ENCODE results near the gene PKDREJ. TPM values are rescaled to one million over a fixed set of nuclear protein-coding genes. Genes with fewer than 3 reads are reported as not detected.

The PKDREJ gene
- total RNA-seq, 1 experiment from 2014 or later: not detected

DNA sequence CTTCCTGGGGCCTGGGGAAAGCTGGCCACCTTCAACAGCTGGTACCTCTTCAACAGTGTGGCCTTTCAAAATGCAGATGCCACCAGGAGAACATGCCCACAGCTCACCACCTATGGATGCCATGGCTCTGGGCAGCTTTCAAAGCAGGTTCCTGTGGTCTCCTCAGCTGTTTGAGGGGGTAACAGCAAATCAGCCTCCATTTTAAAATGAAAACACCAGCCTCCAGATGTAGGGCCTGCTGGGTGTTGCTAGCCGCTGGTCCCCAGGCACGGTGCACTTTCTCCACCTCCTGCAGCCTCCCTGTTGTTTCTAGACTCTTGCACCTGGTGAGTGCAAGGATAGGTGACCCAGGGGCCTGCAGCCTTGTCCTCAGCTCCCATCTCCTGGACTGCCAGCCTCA, 23.1 kb downstream of the PKDREJ start:
- DNase-seq (ENCODE audit: low read depth, low spot score) (no peak), ATAC-seq (no peak)
- Histone ChIP-seq H3K4me1 (ENCODE audit: control insufficient read depth, insufficient read depth, low read length) (no peaks in the 10 kb centered on the region), H3K27ac (ENCODE audit: low read length) (no peak overlapping the region), H3K36me3 (ENCODE audit: control insufficient read depth, insufficient read depth, low read length) (no peaks in the 10 kb centered on the region), H3K27me3 (ENCODE audit: control insufficient read depth, insufficient read depth, low read length) (no peaks in the 10 kb centered on the region), H3K9me3 (ENCODE audit: control insufficient read depth, insufficient read depth, low read depth, low read length) (no peaks in the 10 kb centered on the region), H3K4me3 (ENCODE audit: low read depth in 2 of 2, low read length in 2 of 2) (no peak overlapping the region)
- in situ Hi-C loops (cut with HindIII; ENCODE audit: low pct_unique_long_range_greater_than_20kb, low sequenced_read_pairs) (no loop called here), intact Hi-C loops (cut with micrococcal nuclease; ENCODE audit: unreplicated experiment) (no loop called here)
- TF ChIP-seq POLR2AphosphoS5 (IDR thresholded peaks at IDR 0.05; ENCODE audit: low read depth, low read length) (no peak), TCF7L2 (IDR thresholded peaks at IDR 0.05; ENCODE audit: low read depth, low read length) (no peak), SIN3A (IDR thresholded peaks at IDR 0.05; ENCODE audit: borderline replicate concordance, insufficient read depth, low read depth, low read length) (no peak)
- TF ChIP-seq, protein P1, sequence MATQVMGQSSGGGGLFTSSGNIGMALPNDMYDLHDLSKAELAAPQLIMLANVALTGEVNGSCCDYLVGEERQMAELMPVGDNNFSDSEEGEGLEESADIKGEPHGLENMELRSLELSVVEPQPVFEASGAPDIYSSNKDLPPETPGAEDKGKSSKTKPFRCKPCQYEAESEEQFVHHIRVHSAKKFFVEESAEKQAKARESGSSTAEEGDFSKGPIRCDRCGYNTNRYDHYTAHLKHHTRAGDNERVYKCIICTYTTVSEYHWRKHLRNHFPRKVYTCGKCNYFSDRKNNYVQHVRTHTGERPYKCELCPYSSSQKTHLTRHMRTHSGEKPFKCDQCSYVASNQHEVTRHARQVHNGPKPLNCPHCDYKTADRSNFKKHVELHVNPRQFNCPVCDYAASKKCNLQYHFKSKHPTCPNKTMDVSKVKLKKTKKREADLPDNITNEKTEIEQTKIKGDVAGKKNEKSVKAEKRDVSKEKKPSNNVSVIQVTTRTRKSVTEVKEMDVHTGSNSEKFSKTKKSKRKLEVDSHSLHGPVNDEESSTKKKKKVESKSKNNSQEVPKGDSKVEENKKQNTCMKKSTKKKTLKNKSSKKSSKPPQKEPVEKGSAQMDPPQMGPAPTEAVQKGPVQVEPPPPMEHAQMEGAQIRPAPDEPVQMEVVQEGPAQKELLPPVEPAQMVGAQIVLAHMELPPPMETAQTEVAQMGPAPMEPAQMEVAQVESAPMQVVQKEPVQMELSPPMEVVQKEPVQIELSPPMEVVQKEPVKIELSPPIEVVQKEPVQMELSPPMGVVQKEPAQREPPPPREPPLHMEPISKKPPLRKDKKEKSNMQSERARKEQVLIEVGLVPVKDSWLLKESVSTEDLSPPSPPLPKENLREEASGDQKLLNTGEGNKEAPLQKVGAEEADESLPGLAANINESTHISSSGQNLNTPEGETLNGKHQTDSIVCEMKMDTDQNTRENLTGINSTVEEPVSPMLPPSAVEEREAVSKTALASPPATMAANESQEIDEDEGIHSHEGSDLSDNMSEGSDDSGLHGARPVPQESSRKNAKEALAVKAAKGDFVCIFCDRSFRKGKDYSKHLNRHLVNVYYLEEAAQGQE (IDR thresholded peaks at IDR 0.05; ENCODE audit: insufficient read depth in 1 of 2, low read depth in 2 of 2, low read length in 1 of 2): no peak
- TF ChIP-seq, protein P2, sequence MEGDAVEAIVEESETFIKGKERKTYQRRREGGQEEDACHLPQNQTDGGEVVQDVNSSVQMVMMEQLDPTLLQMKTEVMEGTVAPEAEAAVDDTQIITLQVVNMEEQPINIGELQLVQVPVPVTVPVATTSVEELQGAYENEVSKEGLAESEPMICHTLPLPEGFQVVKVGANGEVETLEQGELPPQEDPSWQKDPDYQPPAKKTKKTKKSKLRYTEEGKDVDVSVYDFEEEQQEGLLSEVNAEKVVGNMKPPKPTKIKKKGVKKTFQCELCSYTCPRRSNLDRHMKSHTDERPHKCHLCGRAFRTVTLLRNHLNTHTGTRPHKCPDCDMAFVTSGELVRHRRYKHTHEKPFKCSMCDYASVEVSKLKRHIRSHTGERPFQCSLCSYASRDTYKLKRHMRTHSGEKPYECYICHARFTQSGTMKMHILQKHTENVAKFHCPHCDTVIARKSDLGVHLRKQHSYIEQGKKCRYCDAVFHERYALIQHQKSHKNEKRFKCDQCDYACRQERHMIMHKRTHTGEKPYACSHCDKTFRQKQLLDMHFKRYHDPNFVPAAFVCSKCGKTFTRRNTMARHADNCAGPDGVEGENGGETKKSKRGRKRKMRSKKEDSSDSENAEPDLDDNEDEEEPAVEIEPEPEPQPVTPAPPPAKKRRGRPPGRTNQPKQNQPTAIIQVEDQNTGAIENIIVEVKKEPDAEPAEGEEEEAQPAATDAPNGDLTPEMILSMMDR (IDR thresholded peaks at IDR 0.05): no peak
- no TSS peak for BruUV-seq (replicated peaks)
- CTCF ChIA-PET: no interaction called here
- POLR2A ChIA-PET: no interaction called here

DNA sequence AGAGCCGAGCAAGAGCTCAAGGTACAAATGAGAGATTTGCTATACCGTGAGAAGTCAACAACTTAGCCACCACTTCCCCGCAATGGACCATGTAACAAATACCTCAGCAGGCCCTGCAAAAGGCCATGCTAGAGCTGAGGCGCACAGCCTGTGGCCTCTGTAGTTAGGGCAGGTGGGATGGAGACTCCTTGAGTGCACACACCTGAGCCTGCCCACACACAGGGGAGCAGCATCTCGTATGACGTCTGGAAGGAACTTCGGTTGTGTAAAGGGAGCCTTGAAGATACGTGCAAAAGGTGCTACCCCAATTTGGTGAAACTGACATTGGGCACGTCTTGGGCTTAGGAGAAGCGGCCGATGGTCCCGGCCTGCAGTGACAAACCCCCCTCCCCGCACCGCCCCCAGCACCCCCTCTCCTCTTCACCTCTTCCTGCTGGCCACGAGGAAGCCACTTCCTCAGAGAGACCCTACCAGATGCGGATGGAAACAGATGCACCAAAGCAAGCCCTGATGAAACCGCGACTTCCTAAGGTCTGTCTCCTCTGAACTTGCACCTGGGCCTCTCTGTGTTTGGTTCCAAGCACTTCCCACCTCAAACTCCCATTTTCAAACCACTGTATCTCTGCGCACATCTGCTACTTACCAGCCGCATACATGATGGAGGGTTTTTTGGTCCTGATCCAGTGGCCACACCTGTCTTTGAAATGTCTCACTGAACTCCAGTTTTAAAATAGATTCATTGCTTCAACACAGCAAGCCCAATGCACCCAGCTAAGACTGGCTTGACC, 23.7 kb downstream of the PKDREJ start:
- TF ChIP-seq SIN3A (IDR thresholded peaks at IDR 0.05; ENCODE audit: borderline replicate concordance, insufficient read depth, low read depth, low read length) (no peak), TCF7L2 (IDR thresholded peaks at IDR 0.05; ENCODE audit: low read depth, low read length) (no peak)
- TF ChIP-seq, protein P1 (IDR thresholded peaks at IDR 0.05; ENCODE audit: insufficient read depth in 1 of 2, low read depth in 2 of 2, low read length in 1 of 2): no peak
- Histone ChIP-seq H3K27ac (ENCODE audit: low read length) (no peak overlapping the region), H3K4me3 (ENCODE audit: low read depth in 2 of 2, low read length in 2 of 2) (no peak overlapping the region), H3K36me3 (ENCODE audit: control insufficient read depth, insufficient read depth, low read length) (no peaks in the 10 kb centered on the region), H3K9me3 (ENCODE audit: control insufficient read depth, insufficient read depth, low read depth, low read length) (no peaks in the 10 kb centered on the region), H3K27me3 (ENCODE audit: control insufficient read depth, insufficient read depth, low read length) (no peaks in the 10 kb centered on the region), H3K4me1 (ENCODE audit: control insufficient read depth, insufficient read depth, low read length) (no peaks in the 10 kb centered on the region; the same call in 1 of the 2 replicates)
- ChIA-PET CTCF (no interaction called here), POLR2A (no interaction called here)
- DNase-seq (ENCODE audit: low read depth, low spot score) (no peak), ATAC-seq (no peak)
- intact Hi-C loops (cut with micrococcal nuclease; ENCODE audit: unreplicated experiment) (no loop called here), in situ Hi-C loops (cut with HindIII; ENCODE audit: low pct_unique_long_range_greater_than_20kb, low sequenced_read_pairs) (no loop called here)
- BruUV-seq (replicated peaks): no TSS peak
